Naive B cell (primary cell): ENCODE data around the gene SENP1. TPM values are rescaled to one million over a fixed set of nuclear protein-coding genes. Genes with fewer than 3 reads are reported as not detected.

ENCODE experiments used
- ATAC-seq, 2 donors: fragments of 150-1000 bp; cut with Tn5 transposase; 2 replicates each; pipeline ENCODE4 v1.10.0; 2021; ENCODE audit warnings: low read depth in 2 of 2, mild to moderate bottlenecking in 2 of 2, moderate library complexity in 2 of 2
- DNase-seq: peaks from one replicate; pipeline ENCODE4 v3.0.0; 2022
- H3K27ac Mint-ChIP-seq, 6 donors: one replicate each; pipeline ENCODE4 v1.8.0; 2020 to 2022; ENCODE audit warnings: mild to moderate bottlenecking in 6 of 6, mixed read lengths in 6 of 6, moderate library complexity in 5 of 6, inconsistent platforms in 2 of 6
- H3K27me3 Mint-ChIP-seq, 3 donors: one replicate each; pipeline ENCODE4 v1.8.0; 2021 to 2022; ENCODE audit warnings: mixed read lengths in 3 of 3, mild to moderate bottlenecking in 1 of 3
- H3K36me3 Mint-ChIP-seq, 2 donors: one replicate each; pipeline ENCODE4 v1.8.0; 2020 to 2022; ENCODE audit warnings: mixed read lengths in 2 of 2, inconsistent platforms in 1 of 2, mild to moderate bottlenecking in 1 of 2
- H3K4me1 Mint-ChIP-seq, 3 donors: one replicate each; pipeline ENCODE4 v1.8.0; 2020 to 2022; ENCODE audit warnings: mixed read lengths in 3 of 3, inconsistent platforms in 1 of 3, mild to moderate bottlenecking in 1 of 3, moderate library complexity in 1 of 3
- H3K4me3 Mint-ChIP-seq, 8 donors: one replicate each; pipeline ENCODE4 v1.8.0; 2020 to 2022; ENCODE audit warnings: mild to moderate bottlenecking in 8 of 8, mixed read lengths in 8 of 8, moderate library complexity in 8 of 8, inconsistent platforms in 2 of 8
- H3K9me3 Mint-ChIP-seq, 7 donors: one replicate each; pipeline ENCODE4 v1.8.0; 2020 to 2022; ENCODE audit warnings: mixed read lengths in 7 of 7, mild to moderate bottlenecking in 5 of 7, inconsistent platforms in 2 of 7, moderate library complexity in 1 of 7
- polyA plus RNA-seq, 6 donors: library from polyadenylated mRNA; unstranded; fragments of 300-500 nt; fragmentation: Illumina TruSeq; gene quantifications; one replicate each; pipeline ENCODE4 v1.2.3, GENCODE V29; 2021; ENCODE audit warnings: low read depth in 6 of 6

The SENP1 gene
- polyA plus RNA-seq, 6 donors from 2014 or later = 3.6 to 18.6 (median 15.6) TPM

GRCh38 chr12:48070731-48071130 lies 35.1 kb downstream of the SENP1 start:
- Mint-ChIP-seq H3K27ac (peak overlapping the region in 2 of 6 donors; percentile 12 to 41), H3K36me3 (peaks cover 25 to 28% of the 10 kb centered on the region in 2 donors), H3K4me1 (peaks cover 0 to 5% (median 5%) of the 10 kb centered on the region in 3 donors), H3K4me3 (peak overlapping the region in 1 of 8 donors; percentile 77), H3K27me3 (no peaks in the 10 kb centered on the region), H3K9me3 (no peaks in the 10 kb centered on the region)
- ATAC-seq (no peak), DNase-seq (no peak)

GRCh38 chr12:48070033-48070432 lies 35.8 kb downstream of the SENP1 start:
- no peaks in the 10 kb centered on the region for H3K9me3 Mint-ChIP-seq
- DNase-seq (no peak), ATAC-seq (no peak)
- H3K4me1 Mint-ChIP-seq = peaks cover 0 to 5% (median 5%) of the 10 kb centered on the region in 3 donors
- H3K36me3 Mint-ChIP-seq = peaks cover 25 to 28% of the 10 kb centered on the region in 2 donors
- H3K27ac Mint-ChIP-seq = peak overlapping the region in 1 of 6 donors; percentile 18
- no peak overlapping the region for H3K4me3 Mint-ChIP-seq
- no peaks in the 10 kb centered on the region for H3K27me3 Mint-ChIP-seq

GRCh38 chr12:48069241-48069640 lies 36.6 kb downstream of the SENP1 start:
- peaks cover 22 to 24% of the 10 kb centered on the region in 2 donors for H3K36me3 Mint-ChIP-seq
- peak overlapping the region in 1 of 6 donors; percentile 44 for H3K27ac Mint-ChIP-seq
- no peak overlapping the region for H3K4me3 Mint-ChIP-seq
- DNase-seq = no peak
- no peak for ATAC-seq
- no peaks in the 10 kb centered on the region for H3K27me3 Mint-ChIP-seq
- H3K4me1 Mint-ChIP-seq = peaks cover 0 to 5% (median 5%) of the 10 kb centered on the region in 3 donors
- no peaks in the 10 kb centered on the region for H3K9me3 Mint-ChIP-seq

- Mint-ChIP-seq H3K4me1 (peaks cover 0 to 5% (median 5%) of the 10 kb centered on the region in 3 donors), H3K27me3 (no peaks in the 10 kb centered on the region), H3K4me3 (no peak overlapping the region), H3K27ac (no peak overlapping the region), H3K36me3 (peaks cover 26 to 27% of the 10 kb centered on the region in 2 donors), H3K9me3 (no peaks in the 10 kb centered on the region)
- DNase-seq (no peak), ATAC-seq (no peak)
These were observed 37.4 kb downstream of the SENP1 start for GRCh38 chr12:48068457-48068856.

GRCh38 chr12:48067250-48067938 lies 38.5 kb downstream of the SENP1 start:
- Mint-ChIP-seq H3K36me3 (peaks cover 28 to 34% of the 10 kb centered on the region in 2 donors), H3K4me3 (no peak overlapping the region), H3K27me3 (no peaks in the 10 kb centered on the region), H3K27ac (peak overlapping the region in 2 of 6 donors; percentile 24 to 68), H3K9me3 (no peaks in the 10 kb centered on the region), H3K4me1 (peaks cover 0 to 5% (median 5%) of the 10 kb centered on the region in 3 donors)
- DNase-seq (no peak), ATAC-seq (no peak)

- DNase-seq (no peak), ATAC-seq (no peak)
- H3K27me3 Mint-ChIP-seq = no peaks in the 10 kb centered on the region
- no peak overlapping the region for H3K27ac Mint-ChIP-seq
- peaks cover 0 to 5% (median 5%) of the 10 kb centered on the region in 3 donors for H3K4me1 Mint-ChIP-seq
- peaks cover 2 to 8% (median 5%) of the 10 kb centered on the region in 7 donors for H3K9me3 Mint-ChIP-seq
- H3K36me3 Mint-ChIP-seq = peaks cover 27 to 39% of the 10 kb centered on the region in 2 donors
- H3K4me3 Mint-ChIP-seq = no peak overlapping the region
These were observed 40.8 kb downstream of the SENP1 start for GRCh38 chr12:48065041-48065440.

- no peaks in the 10 kb centered on the region for H3K27me3 Mint-ChIP-seq
- H3K9me3 Mint-ChIP-seq = peaks cover 14 to 24% (median 17%) of the 10 kb centered on the region in 7 donors
- ATAC-seq (no peak), DNase-seq (no peak)
- peaks cover 0 to 9% (median 5%) of the 10 kb centered on the region in 3 donors for H3K4me1 Mint-ChIP-seq
- H3K36me3 Mint-ChIP-seq = peaks cover 42 to 54% of the 10 kb centered on the region in 2 donors
- no peak overlapping the region for H3K4me3 Mint-ChIP-seq
- peak overlapping the region in 1 of 6 donors; percentile 36 for H3K27ac Mint-ChIP-seq
These were observed 42.3 kb downstream of the SENP1 start for GRCh38 chr12:48063530-48063929.

- Mint-ChIP-seq H3K9me3 (peaks cover 17 to 27% (median 21%) of the 10 kb centered on the region in 7 donors), H3K27ac (no peak overlapping the region), H3K36me3 (peaks cover 42 to 54% of the 10 kb centered on the region in 2 donors), H3K27me3 (no peaks in the 10 kb centered on the region), H3K4me3 (no peak overlapping the region), H3K4me1 (peaks cover 2 to 6% (median 6%) of the 10 kb centered on the region in 3 donors)
- no peak for DNase-seq
- no peak for ATAC-seq
These were observed 43.8 kb downstream of the SENP1 start for GRCh38 chr12:48061938-48062719.

- Mint-ChIP-seq H3K9me3 (peaks cover 17 to 27% (median 21%) of the 10 kb centered on the region in 7 donors), H3K27me3 (no peaks in the 10 kb centered on the region), H3K4me3 (no peak overlapping the region), H3K4me1 (peaks cover 0 to 6% (median 5%) of the 10 kb centered on the region in 3 donors), H3K36me3 (peaks cover 39 to 50% of the 10 kb centered on the region in 2 donors), H3K27ac (peak overlapping the region in 1 of 6 donors; percentile 33)
- DNase-seq (no peak), ATAC-seq (no peak)
These were observed 45.4 kb downstream of the SENP1 start for GRCh38 chr12:48060474-48060873.

- H3K36me3 Mint-ChIP-seq = peaks cover 41 to 44% of the 10 kb centered on the region in 2 donors
- no peak for DNase-seq
- H3K4me3 Mint-ChIP-seq = no peak overlapping the region
- H3K27ac Mint-ChIP-seq = peak overlapping the region in 2 of 6 donors; percentile 2 to 28
- ATAC-seq = no peak
- no peaks in the 10 kb centered on the region for H3K27me3 Mint-ChIP-seq
- H3K4me1 Mint-ChIP-seq = peaks cover 5 to 6% (median 5%) of the 10 kb centered on the region in 3 donors
- H3K9me3 Mint-ChIP-seq = peaks cover 17 to 27% (median 21%) of the 10 kb centered on the region in 7 donors
These were observed 47.1 kb downstream of the SENP1 start for GRCh38 chr12:48058771-48059170.

GRCh38 chr12:48054955-48055821 lies 50.7 kb downstream of the SENP1 start:
- peaks cover 20 to 28% of the 10 kb centered on the region in 2 donors for H3K36me3 Mint-ChIP-seq
- ATAC-seq (no peak), DNase-seq (no peak)
- H3K27me3 Mint-ChIP-seq = no peaks in the 10 kb centered on the region
- peaks cover 11 to 20% (median 17%) of the 10 kb centered on the region in 7 donors for H3K9me3 Mint-ChIP-seq
- no peak overlapping the region for H3K4me3 Mint-ChIP-seq
- peaks cover 5 to 6% (median 5%) of the 10 kb centered on the region in 3 donors for H3K4me1 Mint-ChIP-seq
- peak overlapping the region in 2 of 6 donors; percentile 2 to 13 for H3K27ac Mint-ChIP-seq

- H3K27me3 Mint-ChIP-seq = no peaks in the 10 kb centered on the region
- DNase-seq (no peak), ATAC-seq (no peak)
- H3K36me3 Mint-ChIP-seq = peaks cover 10 to 21% of the 10 kb centered on the region in 2 donors
- peaks cover 1 to 6% (median 5%) of the 10 kb centered on the region in 3 donors for H3K4me1 Mint-ChIP-seq
- H3K4me3 Mint-ChIP-seq = no peak overlapping the region
- H3K27ac Mint-ChIP-seq = no peak overlapping the region
- peaks cover 3 to 7% (median 7%) of the 10 kb centered on the region in 7 donors for H3K9me3 Mint-ChIP-seq
These were observed 52.0 kb downstream of the SENP1 start for GRCh38 chr12:48053883-48054282.

GRCh38 chr12:48053122-48053521 lies 52.8 kb downstream of the SENP1 start:
- Mint-ChIP-seq H3K4me3 (no peak overlapping the region), H3K36me3 (peaks cover 8 to 21% of the 10 kb centered on the region in 2 donors), H3K4me1 (peaks cover 0 to 5% (median 3%) of the 10 kb centered on the region in 3 donors), H3K27me3 (no peaks in the 10 kb centered on the region), H3K27ac (peak overlapping the region in 1 of 6 donors; percentile 18), H3K9me3 (no peaks in the 10 kb centered on the region)
- DNase-seq = no peak
- no peak for ATAC-seq
